ENCODE data around the gene BCAT1. TPM values are rescaled to one million over a fixed set of nuclear protein-coding genes. Genes with fewer than 3 reads are reported as not detected.

The BCAT1 gene
- total and polyA plus RNA-seq, 9 of the 15 experiments (the other 6 are each of a cell fraction or from before 2014, with no cell fraction given), result 38.5 to 157 (median 66.8) TPM

DNA sequence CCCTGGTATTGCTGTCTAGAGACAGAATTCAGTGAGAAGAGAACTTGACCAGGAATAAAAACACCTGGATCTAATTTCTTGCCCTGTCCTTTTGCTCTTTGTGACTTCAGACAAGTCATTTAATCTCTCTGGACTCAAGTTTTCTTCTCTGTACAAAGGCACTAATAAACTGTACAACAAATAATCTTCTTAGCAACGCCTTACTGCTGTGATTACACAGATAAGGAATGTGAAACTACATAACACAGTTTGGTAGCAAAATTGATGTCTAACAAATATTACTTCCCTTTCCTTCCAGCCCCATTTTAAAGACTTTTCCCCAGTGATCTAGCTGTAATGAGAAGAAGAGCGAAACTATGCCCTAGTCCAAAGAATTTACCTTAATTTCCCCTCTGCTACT is 69.3 kb downstream of the BCAT1 start:
- DNase-seq (ENCODE audit: extremely low read depth in 1 of 4, low spot score in 3 of 4) (no peak), ATAC-seq (no peak), FAIRE-seq (no peak)
- POLR2A ChIA-PET, result no interaction called here
- intact Hi-C loops (cut with micrococcal nuclease), result no loop called here
- in situ Hi-C loops (cut with MboI), result no loop called here
- 86% methylated on average over 2 of the region's 2 CpGs for WGBS (ENCODE audit: insufficient coverage, low coverage, missing lambda C conversion rate)
- H3K9me3 ChIP-seq (replicated peaks; ENCODE audit: control insufficient read depth, insufficient read depth, low read depth, low read length), result no peaks in the 10 kb centered on the region
- no peak overlapping the region for H3K4me3 ChIP-seq
- H3K27me3 ChIP-seq (ENCODE audit: control insufficient read depth in 2 of 2, insufficient read depth in 2 of 2, low read length in 2 of 2), result no peaks in the 10 kb centered on the region
- no peak overlapping the region for H3K9ac ChIP-seq (ENCODE audit: insufficient read depth in 1 of 2, low read depth in 2 of 2, low read length in 2 of 2)
- peaks cover 71% of the 10 kb centered on the region for H3K36me3 ChIP-seq (ENCODE audit: control insufficient read depth, insufficient read depth, low read length)
- peaks cover 12% of the 10 kb centered on the region; the same call in 2 of the 3 replicates for H3K79me2 ChIP-seq (ENCODE audit: control insufficient read depth, insufficient read depth, low read length)
- CTCF ChIA-PET (ENCODE audit: low intra/inter-chr PET ratio), result no interaction called here
- H3K27ac ChIP-seq (ENCODE audit: extremely low read depth, low read depth, low read length), result no peak overlapping the region
- no TSS peak for BruUV-seq (replicated peaks)
- no peak overlapping the region for H2AFZ ChIP-seq (ENCODE audit: low read depth, low read length)
- no peaks in the 10 kb centered on the region for H3K4me1 ChIP-seq (replicated peaks in 1 of 2; ENCODE audit: control insufficient read depth in 2 of 2, insufficient read depth in 2 of 2, low read length in 2 of 2)
- H4K20me1 ChIP-seq (replicated peaks; ENCODE audit: control insufficient read depth, insufficient read depth, low read length), result no peaks in the 10 kb centered on the region
- no peaks in the 10 kb centered on the region for H3K9me1 ChIP-seq (ENCODE audit: control insufficient read depth, insufficient read depth, low read length)
- TF ChIP-seq SAFB (IDR thresholded peaks at IDR 0.05; ENCODE audit: borderline replicate concordance, low read depth, low read length) (no peak), PRPF4 (IDR thresholded peaks at IDR 0.05; ENCODE audit: insufficient read depth, low read depth, low read length, poor library complexity, severe bottlenecking) (no peak), MCM5 (IDR thresholded peaks at IDR 0.05; ENCODE audit: low read depth) (no peak), EHMT2 (IDR thresholded peaks at IDR 0.05) (no peak), SMAD3 (CRISPR knock-in tag; conservative IDR thresholded peaks at IDR 0.05) (no peak), KDM4B (IDR thresholded peaks at IDR 0.05; ENCODE audit: borderline replicate concordance in 2 of 2, low read depth in 1 of 2) (no peak), CBX3 (IDR thresholded peaks at IDR 0.05; ENCODE audit: borderline replicate concordance in 1 of 2, low read length in 2 of 2) (no peak), PHB2 (IDR thresholded peaks at IDR 0.05; ENCODE audit: low read depth) (no peak), ZNF12 (CRISPR knock-in tag; IDR thresholded peaks at IDR 0.05) (no peak), SRSF1 (IDR thresholded peaks at IDR 0.05; ENCODE audit: low read depth, low read length) (no peak), SUPT5H (IDR thresholded peaks at IDR 0.05) (no peak), HNRNPH1 (optimal IDR thresholded peaks at IDR 0.05; ENCODE audit: low read depth, low read length) (no peak)
- H3K4me2 ChIP-seq (ENCODE audit: insufficient read depth, low read length), result no peak overlapping the region
